Left lung (tissue), 10 donors: ENCODE data around the gene FCN1. TPM values are rescaled to one million over a fixed set of nuclear protein-coding genes. Genes with fewer than 3 reads are reported as not detected.

Experiments used
- ATAC-seq: fragments of 200-7000 bp; cut with Tn5 transposase; one replicate; pipeline ENCODE4 v1.9.1; 2020; ENCODE audit warnings: moderate library complexity
- DNase-seq, 4 donors: peaks; one replicate each; pipeline ENCODE4 v3.0.0-alpha.2; 2013 to 2020
- H3K27ac ChIP-seq, 2 donors: fragments of 200-600 bp; sonication (generic) in 1 of 2; one replicate each; pipeline versions ENCODE4 v1.5.0 to v1.8.0; 2020 to 2021
- H3K27me3 ChIP-seq, 2 donors: fragments of 200-600 bp; sonication (generic) in 1 of 2; one replicate each; pipeline versions ENCODE4 v1.5.0 to v1.8.0; 2020 to 2021
- H3K36me3 ChIP-seq, 2 donors: fragments of 200-600 bp; sonication (generic) in 1 of 2; one replicate each; pipeline versions ENCODE4 v1.5.0 to v1.8.0; 2020 to 2021
- H3K4me1 ChIP-seq, 2 donors: fragments of 200-600 bp; one replicate each; pipeline ENCODE4 v1.8.0; 2021
- H3K4me3 ChIP-seq, 2 donors: fragments of 200-600 bp; sonication (generic) in 1 of 2; one replicate each; pipeline versions ENCODE4 v1.5.0 to v1.8.0; 2020 to 2021; ENCODE audit warnings: mild to moderate bottlenecking in 1 of 2
- H3K9me3 ChIP-seq, 2 donors: fragments of 200-600 bp; sonication (generic) in 1 of 2; one replicate each; pipeline versions ENCODE4 v1.5.0 to v1.8.0; 2020 to 2021
- intact Hi-C, 2 donors: fragments of 100-400 bp; cut with DNase I; formaldehyde crosslinking; loops; one replicate each; pipeline versions ENCODE4 v1.11.2 to v1.14.2; 2022
- polyA plus RNA-seq, 6 donors: library from polyadenylated mRNA; unstranded; fragments of 120-200 nt; gene quantifications; one replicate each; pipeline ENCODE4 v1.2.1, GENCODE V29; 2013; ENCODE audit not compliant: insufficient read length in 6 of 6
- total RNA-seq, 2 donors: library from RNA; stranded (reverse); fragmentation: NEBNext Ultra II Directional; extraction: Animal tissue kit (Norgen Biotek cat#: 25700); gene quantifications; one replicate each; pipeline ENCODE4 v1.2.1, GENCODE V29; 2021
- TF ChIP-seq, protein P1 (sequence below), 2 donors: fragments of 200-600 bp; sonication (generic) in 1 of 2; IDR thresholded peaks; one replicate each; pipeline versions ENCODE4 v1.5.0 to v1.8.0; 2021; ENCODE audit warnings: antibody characterized with exemption in 2 of 2
- donor health status: DM: no; HTN: yes; CAD: no.
- donor health status: DM: no; HTN: no; CAD: no.

The FCN1 gene
- total and polyA plus RNA-seq, 8 donors, result 3.4 to 72.1 (median 5.7) TPM

DNA sequence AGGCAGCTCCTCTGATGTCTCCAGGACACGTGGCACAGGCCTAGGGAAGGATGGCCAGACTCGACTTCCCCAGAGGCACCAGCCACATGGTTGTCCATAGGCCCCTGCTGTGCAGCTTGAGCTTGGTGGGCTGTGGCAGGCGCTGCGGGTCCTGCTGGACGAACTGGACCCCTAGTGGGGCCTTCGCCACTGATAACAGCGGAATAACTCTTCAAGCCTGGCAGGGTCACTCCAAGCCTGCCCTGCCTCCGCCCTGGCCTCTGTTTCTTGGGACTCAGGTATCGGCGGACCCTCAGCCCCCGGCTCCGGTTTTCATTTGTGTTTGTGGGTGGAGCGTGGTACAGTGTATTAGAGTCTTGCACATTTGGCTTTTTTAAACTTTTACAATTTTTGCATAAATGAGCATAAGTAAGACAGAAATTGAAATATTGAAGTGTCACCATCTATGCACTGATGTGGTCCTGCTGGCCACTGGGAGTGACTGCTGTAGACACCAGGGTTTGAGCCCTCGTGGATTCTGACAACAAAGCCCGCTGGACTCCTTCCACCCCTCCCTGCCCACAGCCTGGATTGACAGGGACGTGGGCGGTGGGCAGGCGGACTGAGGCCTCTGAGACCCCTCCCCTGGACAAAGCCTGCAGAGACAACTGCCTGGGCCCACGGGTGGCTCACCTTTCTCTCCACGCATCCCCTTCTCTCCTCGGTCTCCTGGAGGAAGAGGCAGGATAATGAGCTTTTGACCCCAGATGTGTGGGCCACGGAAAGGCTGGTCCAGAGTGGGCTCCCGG, 3.8 kb downstream of the FCN1 start:
- no peak overlapping the region for H3K4me3 ChIP-seq
- intact Hi-C loops, result no loop called here
- ATAC-seq, result no peak
- H3K27me3 ChIP-seq, result peaks cover 0 to 17% of the 10 kb centered on the region in 2 donors
- TF ChIP-seq, protein P1, sequence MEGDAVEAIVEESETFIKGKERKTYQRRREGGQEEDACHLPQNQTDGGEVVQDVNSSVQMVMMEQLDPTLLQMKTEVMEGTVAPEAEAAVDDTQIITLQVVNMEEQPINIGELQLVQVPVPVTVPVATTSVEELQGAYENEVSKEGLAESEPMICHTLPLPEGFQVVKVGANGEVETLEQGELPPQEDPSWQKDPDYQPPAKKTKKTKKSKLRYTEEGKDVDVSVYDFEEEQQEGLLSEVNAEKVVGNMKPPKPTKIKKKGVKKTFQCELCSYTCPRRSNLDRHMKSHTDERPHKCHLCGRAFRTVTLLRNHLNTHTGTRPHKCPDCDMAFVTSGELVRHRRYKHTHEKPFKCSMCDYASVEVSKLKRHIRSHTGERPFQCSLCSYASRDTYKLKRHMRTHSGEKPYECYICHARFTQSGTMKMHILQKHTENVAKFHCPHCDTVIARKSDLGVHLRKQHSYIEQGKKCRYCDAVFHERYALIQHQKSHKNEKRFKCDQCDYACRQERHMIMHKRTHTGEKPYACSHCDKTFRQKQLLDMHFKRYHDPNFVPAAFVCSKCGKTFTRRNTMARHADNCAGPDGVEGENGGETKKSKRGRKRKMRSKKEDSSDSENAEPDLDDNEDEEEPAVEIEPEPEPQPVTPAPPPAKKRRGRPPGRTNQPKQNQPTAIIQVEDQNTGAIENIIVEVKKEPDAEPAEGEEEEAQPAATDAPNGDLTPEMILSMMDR (IDR thresholded peaks at IDR 0.05), result no peak
- peaks cover 0 to 39% of the 10 kb centered on the region in 2 donors for H3K36me3 ChIP-seq
- no peak overlapping the region for H3K27ac ChIP-seq
- H3K9me3 ChIP-seq, result no peaks in the 10 kb centered on the region
- no peak for DNase-seq
- peaks cover 0 to 38% of the 10 kb centered on the region in 2 donors for H3K4me1 ChIP-seq

DNA sequence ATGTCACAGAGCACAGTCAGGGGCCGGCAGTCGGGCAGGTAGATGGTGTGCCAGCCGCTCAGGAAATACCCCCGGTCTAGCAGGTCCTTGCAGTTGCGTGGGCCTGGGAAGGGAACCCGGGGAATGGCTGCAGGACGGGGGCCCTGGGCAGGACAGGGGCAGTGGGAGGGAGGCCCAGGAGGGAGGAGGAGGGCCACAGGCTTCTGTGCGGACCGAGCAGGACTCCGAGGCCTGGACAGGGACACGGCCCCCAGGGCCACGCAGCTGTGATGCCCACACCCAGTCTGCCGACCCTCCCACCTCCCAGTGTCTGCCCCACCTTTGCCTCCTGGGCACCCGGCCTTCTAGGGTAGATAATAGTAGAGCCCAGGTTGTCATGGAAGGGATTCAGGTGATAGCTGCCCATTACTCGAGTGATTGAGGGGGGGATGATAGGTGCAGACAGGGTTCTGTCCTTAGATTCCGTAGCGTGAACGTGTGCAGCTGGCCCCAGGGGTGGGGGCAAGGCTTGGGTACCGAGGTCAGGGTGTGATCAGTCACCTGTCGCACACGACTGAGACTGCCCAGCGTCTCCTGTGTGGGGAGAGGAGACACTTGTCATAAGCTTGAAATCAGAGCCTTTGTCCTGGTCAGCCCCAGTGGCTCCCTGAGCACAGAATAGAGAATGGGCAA, 4.5 kb downstream of the FCN1 start:
- no peak for DNase-seq

DNA sequence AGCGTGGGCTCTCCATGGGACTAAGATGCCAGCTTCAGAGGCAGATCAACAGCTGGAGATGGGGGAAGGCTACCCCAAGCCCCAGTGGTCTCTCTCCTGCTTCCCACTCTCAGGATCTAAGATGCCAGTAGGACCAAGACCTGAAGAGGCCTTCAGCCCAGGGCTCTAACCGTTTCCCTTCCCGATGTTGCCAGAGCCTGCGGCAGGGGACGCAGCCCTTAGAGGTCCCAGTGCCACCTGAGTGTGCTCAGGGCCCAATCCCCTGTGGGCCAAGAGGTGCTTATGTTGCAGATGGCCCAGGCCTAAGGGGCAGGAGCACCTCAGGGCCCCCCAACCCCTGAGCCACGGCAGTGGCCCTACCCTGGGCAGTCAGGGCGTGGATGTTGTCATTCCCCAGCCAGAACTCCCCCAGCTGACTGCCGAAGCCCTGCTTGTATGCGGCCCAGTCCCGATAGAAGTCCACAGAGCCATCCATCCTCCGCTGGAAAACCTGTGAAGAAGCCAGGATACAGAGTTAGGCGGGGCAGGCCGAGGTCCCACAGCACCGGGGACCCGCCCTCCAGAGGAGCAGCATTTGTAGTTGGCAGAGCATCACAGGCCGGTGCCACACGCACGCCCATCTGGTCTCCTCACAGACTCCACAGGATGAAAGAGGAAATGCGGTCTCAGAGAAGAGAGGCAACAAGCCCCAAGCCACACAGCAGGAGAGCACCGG, 5.4 kb downstream of the FCN1 start:
- Histone ChIP-seq H3K9me3 (no peaks in the 10 kb centered on the region), H3K36me3 (peaks cover 0 to 39% of the 10 kb centered on the region in 2 donors), H3K27ac (peak overlapping the region in 1 of 2 donors; percentile 41), H3K4me1 (peaks cover 0 to 22% of the 10 kb centered on the region in 2 donors), H3K4me3 (no peak overlapping the region), H3K27me3 (peaks cover 0 to 12% of the 10 kb centered on the region in 2 donors)
- TF ChIP-seq, protein P1 (IDR thresholded peaks at IDR 0.05), result no peak
- DNase-seq (no peak), ATAC-seq (no peak)
- intact Hi-C loops, result no loop called here

More for the DNA sequence above, 4.5 kb downstream of the FCN1 start:
- no peak for ATAC-seq
- H3K4me1 ChIP-seq, result peaks cover 0 to 31% of the 10 kb centered on the region in 2 donors
- no peak overlapping the region for H3K4me3 ChIP-seq
- intact Hi-C loops, result no loop called here
- H3K27ac ChIP-seq, result no peak overlapping the region
- TF ChIP-seq, protein P1 (IDR thresholded peaks at IDR 0.05), result no peak
- H3K9me3 ChIP-seq, result no peaks in the 10 kb centered on the region
- peaks cover 0 to 17% of the 10 kb centered on the region in 2 donors for H3K27me3 ChIP-seq
- H3K36me3 ChIP-seq, result peaks cover 0 to 39% of the 10 kb centered on the region in 2 donors

DNA sequence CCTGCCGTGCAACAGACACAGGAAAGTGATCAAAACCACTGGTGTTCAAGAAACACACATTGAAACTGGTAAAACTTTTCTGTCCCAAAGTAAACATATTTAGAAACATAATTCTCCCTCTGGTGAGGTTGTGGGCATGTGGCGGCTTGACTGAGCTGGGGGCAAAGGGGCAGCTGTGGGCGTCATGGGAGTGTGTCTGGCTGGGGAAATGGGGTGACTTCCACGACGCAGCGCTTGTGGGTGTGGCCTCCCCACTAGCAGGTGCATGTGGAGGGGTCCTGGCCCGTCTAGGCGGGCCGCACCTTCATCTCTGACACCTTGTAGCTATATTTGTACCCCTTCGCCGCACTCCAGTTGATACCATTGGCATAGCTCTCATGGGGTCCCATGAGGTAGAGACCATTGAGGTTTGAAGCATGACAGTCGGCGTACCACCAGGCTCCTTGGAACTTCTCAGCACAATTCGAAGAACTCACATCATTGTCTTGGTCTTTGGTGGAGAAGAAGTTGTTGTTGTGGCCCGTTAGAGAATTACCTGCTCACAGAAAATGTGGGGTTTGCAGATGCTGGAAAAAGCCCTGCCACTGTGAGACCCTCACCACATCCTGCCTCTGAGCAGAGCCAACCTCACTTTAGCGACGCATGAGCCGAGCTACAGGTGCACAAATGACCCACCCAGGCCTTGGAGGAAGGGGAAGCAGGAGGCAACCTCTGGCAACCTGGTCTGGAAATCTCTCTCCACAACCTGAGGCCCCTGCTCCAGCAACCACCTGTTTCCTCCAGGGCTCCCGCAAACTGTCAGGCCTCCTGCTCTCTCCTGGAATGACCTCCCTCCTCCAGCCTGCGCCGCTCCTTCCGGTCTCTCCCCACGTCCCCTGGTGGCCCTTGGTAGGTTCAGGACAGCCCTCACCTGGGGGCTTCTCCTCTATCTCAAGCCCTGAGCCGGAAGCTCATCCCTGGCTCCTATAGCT, 7.9 kb downstream of the FCN1 start:
- ATAC-seq (no peak), DNase-seq (no peak)
- intact Hi-C loops, result no loop called here
- peaks cover 0 to 39% of the 10 kb centered on the region in 2 donors for H3K36me3 ChIP-seq
- peak overlapping the region in 1 of 2 donors; percentile 18 for H3K27ac ChIP-seq
- H3K4me1 ChIP-seq, result peaks cover 0 to 4% of the 10 kb centered on the region in 2 donors
- H3K4me3 ChIP-seq, result no peak overlapping the region
- H3K9me3 ChIP-seq, result no peaks in the 10 kb centered on the region
- TF ChIP-seq, protein P1 (IDR thresholded peaks at IDR 0.05), result no peak
- H3K27me3 ChIP-seq, result peaks cover 0 to 7% of the 10 kb centered on the region in 2 donors
